Caco-2 (cell line): ENCODE results near the gene P2RX3. TPM values are rescaled to one million over a fixed set of nuclear protein-coding genes. Genes with fewer than 3 reads are reported as not detected.

Source experiments
- BruUV-seq: library from RNA; stranded (reverse); fragments of 400-500 nt; replicated peaks from 2 replicates; lab custom pipeline; 2021; lab: Mats Ljungman, UMichigan
- CTCF ChIA-PET: fragments of 300-600 bp; sonication (Branson Sonifier 250); formaldehyde crosslinking; loops from one replicate; lab custom pipeline; 2022; ENCODE audit warnings: antibody characterized with exemption; lab: Charles Lee
- POLR2A ChIA-PET: fragments of 300-600 bp; sonication (Branson Sonifier 250); formaldehyde crosslinking; loops from one replicate; lab custom pipeline; 2022; ENCODE audit warnings: antibody characterized with exemption; lab: Charles Lee
- DNase-seq, 2 experiments: peaks; one replicate each; pipeline versions ENCODE4 v3.0.0 to v3.0.0-alpha.2; 2020 to 2022
- H3K27me3 ChIP-seq: replicated peaks from 2 replicates; pipeline ENCODE4 v1.6.0; 2011; ENCODE audit warnings: low read length; ENCODE audit not compliant: control insufficient read depth, insufficient read depth
- H3K36me3 ChIP-seq: 2 replicates; pipeline ENCODE4 v1.5.1; 2011; ENCODE audit warnings: low read length; ENCODE audit not compliant: control insufficient read depth, insufficient read depth
- H3K4me1 ChIP-seq: fragments of 250-450 bp; sonication (Bioruptor Pico); 2 replicates; pipeline ENCODE4 v1.5.1; 2020; ENCODE audit warnings: mild to moderate bottlenecking
- H3K4me3 ChIP-seq: 2 replicates; pipeline ENCODE4 v1.5.1; 2011; ENCODE audit warnings: low read depth, mild to moderate bottlenecking, control low read depth, low read length
- H3K9me3 ChIP-seq: fragments of 250-450 bp; sonication (Bioruptor Pico); 2 replicates; pipeline ENCODE4 v1.5.1; 2020; ENCODE audit warnings: mild to moderate bottlenecking, moderate library complexity
- H3K27ac Mint-ChIP-seq: one replicate; pipeline ENCODE4 v1.8.0; 2022; ENCODE audit warnings: mixed read lengths; ENCODE audit not compliant: unreplicated experiment
- H3K27me3 Mint-ChIP-seq: one replicate; pipeline ENCODE4 v1.8.0; 2022; ENCODE audit warnings: mixed read lengths; ENCODE audit not compliant: insufficient read depth, unreplicated experiment
- H3K36me3 Mint-ChIP-seq: one replicate; pipeline ENCODE4 v1.8.0; 2022; ENCODE audit warnings: mild to moderate bottlenecking, mixed read lengths; ENCODE audit not compliant: insufficient read depth, unreplicated experiment
- H3K4me1 Mint-ChIP-seq: one replicate; pipeline ENCODE4 v1.8.0; 2022; ENCODE audit warnings: low read depth, mixed read lengths; ENCODE audit not compliant: unreplicated experiment
- H3K4me3 Mint-ChIP-seq: one replicate; pipeline ENCODE4 v1.8.0; 2022; ENCODE audit warnings: mild to moderate bottlenecking, moderate library complexity, mixed read lengths; ENCODE audit not compliant: unreplicated experiment
- H3K9me3 Mint-ChIP-seq: one replicate; pipeline ENCODE4 v1.8.0; 2022; ENCODE audit warnings: mixed read lengths; ENCODE audit not compliant: unreplicated experiment
- intact Hi-C: fragments of 100-400 bp; cut with micrococcal nuclease; formaldehyde crosslinking; loops from one replicate; pipeline ENCODE4 v1.10.0; 2022; ENCODE audit not compliant: unreplicated experiment
- total RNA-seq: library from RNA; stranded (reverse); gene quantifications from 2 replicates; pipeline ENCODE4 v1.2.3, GENCODE V29; 2022
- TF ChIP-seq, protein P1 (sequence below), 2 experiments: fragments of 200-600 bp in 1 of 2; IDR thresholded peaks; 1 replicate in 1 of 2; 2 replicates in 1 of 2; pipeline versions ENCODE4 v1.5.1 to v1.8.0; 2011 to 2022; ENCODE audit warnings: antibody characterized with exemption in 1 of 2, control low read depth in 1 of 2, inconsistent platforms in 1 of 2, low read depth in 1 of 2, low read length in 1 of 2, mild to moderate bottlenecking in 1 of 2, moderate library complexity in 1 of 2; ENCODE audit not compliant: insufficient read depth in 1 of 2, severe bottlenecking in 1 of 2, unreplicated experiment in 1 of 2

P2RX3 gene
- total RNA-seq, 1 experiment from 2014 or later = not detected

DNA sequence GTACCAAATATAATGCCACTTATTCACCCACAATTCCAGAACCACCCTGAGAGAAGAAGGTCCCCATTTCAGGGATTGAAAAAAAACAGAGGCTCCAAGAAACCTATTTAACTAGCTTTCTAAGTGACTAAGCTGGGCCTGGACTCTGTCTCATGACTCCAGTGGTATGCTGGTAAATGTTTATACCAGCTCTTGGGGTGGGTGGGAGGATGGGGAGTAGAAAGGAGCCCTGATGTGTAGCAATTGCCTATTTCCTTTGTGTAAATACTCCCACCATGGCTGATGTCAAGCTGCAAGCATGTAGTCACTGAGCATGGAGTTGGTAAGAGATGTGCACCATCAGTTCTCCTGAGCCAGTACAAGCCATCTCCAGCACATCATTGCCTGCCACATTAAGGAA, 40.0 kb downstream of the P2RX3 start:
- H3K4me1 Mint-ChIP-seq = no peaks in the 10 kb centered on the region
- no peak overlapping the region for H3K4me3 Mint-ChIP-seq
- DNase-seq = no peak
- no peaks in the 10 kb centered on the region for H3K27me3 ChIP-seq
- H3K9me3 Mint-ChIP-seq = no peaks in the 10 kb centered on the region
- H3K27ac Mint-ChIP-seq = no peak overlapping the region
- peaks cover 10% of the 10 kb centered on the region for H3K27me3 Mint-ChIP-seq
- intact Hi-C loops = no loop called here
- no peaks in the 10 kb centered on the region for H3K4me1 ChIP-seq
- no peaks in the 10 kb centered on the region for H3K9me3 ChIP-seq
- BruUV-seq = no TSS peak
- ChIA-PET CTCF (no interaction called here), POLR2A (no interaction called here)
- no peak overlapping the region for H3K4me3 ChIP-seq
- TF ChIP-seq, protein P1, sequence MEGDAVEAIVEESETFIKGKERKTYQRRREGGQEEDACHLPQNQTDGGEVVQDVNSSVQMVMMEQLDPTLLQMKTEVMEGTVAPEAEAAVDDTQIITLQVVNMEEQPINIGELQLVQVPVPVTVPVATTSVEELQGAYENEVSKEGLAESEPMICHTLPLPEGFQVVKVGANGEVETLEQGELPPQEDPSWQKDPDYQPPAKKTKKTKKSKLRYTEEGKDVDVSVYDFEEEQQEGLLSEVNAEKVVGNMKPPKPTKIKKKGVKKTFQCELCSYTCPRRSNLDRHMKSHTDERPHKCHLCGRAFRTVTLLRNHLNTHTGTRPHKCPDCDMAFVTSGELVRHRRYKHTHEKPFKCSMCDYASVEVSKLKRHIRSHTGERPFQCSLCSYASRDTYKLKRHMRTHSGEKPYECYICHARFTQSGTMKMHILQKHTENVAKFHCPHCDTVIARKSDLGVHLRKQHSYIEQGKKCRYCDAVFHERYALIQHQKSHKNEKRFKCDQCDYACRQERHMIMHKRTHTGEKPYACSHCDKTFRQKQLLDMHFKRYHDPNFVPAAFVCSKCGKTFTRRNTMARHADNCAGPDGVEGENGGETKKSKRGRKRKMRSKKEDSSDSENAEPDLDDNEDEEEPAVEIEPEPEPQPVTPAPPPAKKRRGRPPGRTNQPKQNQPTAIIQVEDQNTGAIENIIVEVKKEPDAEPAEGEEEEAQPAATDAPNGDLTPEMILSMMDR (IDR thresholded peaks at IDR 0.05; ENCODE audit: insufficient read depth in 1 of 2, low read depth in 1 of 2, low read length in 1 of 2, severe bottlenecking in 1 of 2, unreplicated experiment in 1 of 2) = no peak
- no peaks in the 10 kb centered on the region for H3K36me3 Mint-ChIP-seq
- no peaks in the 10 kb centered on the region for H3K36me3 ChIP-seq

DNA sequence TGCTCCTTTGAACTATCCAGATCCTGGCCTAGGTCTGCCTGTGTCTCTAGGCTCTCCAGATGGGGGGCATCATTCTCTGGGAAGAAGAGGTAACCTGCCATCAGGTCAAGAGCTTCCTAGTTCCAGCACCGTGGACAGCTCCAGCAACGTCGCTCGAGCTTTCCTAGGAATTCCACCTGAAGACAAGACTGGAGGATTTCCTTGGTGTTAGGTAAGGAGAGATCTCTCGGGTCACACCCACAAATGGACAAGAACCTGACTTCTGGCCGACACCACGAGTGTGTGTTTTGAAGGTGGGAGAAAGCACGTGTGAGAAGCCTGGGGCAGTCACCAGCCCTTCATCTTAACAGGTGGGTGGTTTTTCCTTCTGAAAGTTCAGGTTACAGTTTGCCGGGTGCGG, 41.6 kb downstream of the P2RX3 start:
- BruUV-seq = no TSS peak
- no peaks in the 10 kb centered on the region for H3K36me3 ChIP-seq
- H3K27me3 ChIP-seq = no peaks in the 10 kb centered on the region
- no peaks in the 10 kb centered on the region for H3K36me3 Mint-ChIP-seq
- no peak overlapping the region for H3K4me3 Mint-ChIP-seq
- H3K27me3 Mint-ChIP-seq = peaks cover 10% of the 10 kb centered on the region
- ChIA-PET POLR2A (interaction anchor here (0.8 kb wide), 1 partner anchor 34 kb away, joined by 3 read pairs; no protein-coding TSS in a partner anchor), CTCF (interaction anchor here (0.7 to 1.2 kb wide), 2 partner anchors 13 to 173 kb away, joined by 3 to 5 read pairs; no protein-coding TSS in a partner anchor)
- H3K9me3 ChIP-seq = no peaks in the 10 kb centered on the region
- no peaks in the 10 kb centered on the region for H3K4me1 ChIP-seq
- no peaks in the 10 kb centered on the region for H3K4me1 Mint-ChIP-seq
- TF ChIP-seq, protein P1 (IDR thresholded peaks at IDR 0.05; ENCODE audit: insufficient read depth in 1 of 2, low read depth in 1 of 2, low read length in 1 of 2, severe bottlenecking in 1 of 2, unreplicated experiment in 1 of 2) = no peak
- no peak overlapping the region for H3K4me3 ChIP-seq
- DNase-seq = peak; percentile 54 to 70
- H3K27ac Mint-ChIP-seq = no peak overlapping the region
- intact Hi-C loops = no loop called here
- no peaks in the 10 kb centered on the region for H3K9me3 Mint-ChIP-seq

DNA sequence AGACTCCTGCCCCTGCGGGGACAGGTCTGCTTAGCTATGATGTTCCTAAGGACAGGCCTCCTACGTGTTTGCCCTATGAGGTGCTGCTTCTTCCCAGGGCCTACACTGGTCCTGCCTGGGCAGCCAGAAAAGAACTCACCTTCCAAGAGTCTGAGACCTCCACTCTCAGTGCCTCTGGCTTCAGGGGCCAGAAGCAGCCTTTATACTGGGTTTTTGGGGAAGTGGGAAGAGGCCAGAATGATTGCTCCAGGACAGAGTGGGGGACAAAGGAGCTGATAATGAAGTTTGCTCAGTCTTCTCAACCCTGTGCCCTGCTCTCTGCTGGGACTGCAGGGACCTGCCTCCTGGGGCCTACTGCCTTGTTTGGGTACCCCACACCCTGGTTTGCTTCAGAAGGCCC, 42.8 kb downstream of the P2RX3 start, which contains the start of gene PRG3:
Gene PRG3 (minus strand): TSS at position 176 of the 400 bp plus-strand sequence. CDS start 442 bp downstream, outside the sequence.
- CTCF ChIA-PET = no interaction called here
- Mint-ChIP-seq H3K27ac (no peak within 1 kb of the TSS), H3K4me1 (no peaks in the 10 kb centered on the region), H3K27me3 (peaks cover 14% of the 10 kb centered on the region), H3K9me3 (no peaks in the 10 kb centered on the region), H3K36me3 (no peaks in the 10 kb centered on the region), H3K4me3 (no peak within 1 kb of the TSS)
- POLR2A ChIA-PET = no interaction called here
- no peaks in the 10 kb centered on the region for H3K4me1 ChIP-seq
- H3K9me3 ChIP-seq = no peaks in the 10 kb centered on the region
- no peaks in the 10 kb centered on the region for H3K27me3 ChIP-seq
- no TSS peak for BruUV-seq
- no peak within 1 kb of the TSS for H3K4me3 ChIP-seq
- TF ChIP-seq, protein P1 (IDR thresholded peaks at IDR 0.05; ENCODE audit: insufficient read depth in 1 of 2, low read depth in 1 of 2, low read length in 1 of 2, severe bottlenecking in 1 of 2, unreplicated experiment in 1 of 2) = no peak
- no peaks in the 10 kb centered on the region for H3K36me3 ChIP-seq
- intact Hi-C loops = no loop called here
- DNase-seq = no peak
